ENCODE measurements around the gene TRAF2. TPM values are rescaled to one million over a fixed set of nuclear protein-coding genes. Genes with fewer than 3 reads are reported as not detected.
"Not testable (repeated sequence)": the region's sequence is repeated elsewhere in the genome, so short reads cannot be mapped to it uniquely, and the experiment has no call there.

Gene TRAF2
- polyA plus RNA-seq (2012; ENCODE audit: missing spikeins), result 14.3 TPM

- TF ChIP-seq POLR2AphosphoS5 (IDR thresholded peaks at IDR 0.05; ENCODE audit: low read depth, low read length) (peak; percentile 87), POLR2A (IDR thresholded peaks at IDR 0.05; ENCODE audit: low read depth, low read length) (peak; percentile 92), TAF1 (IDR thresholded peaks at IDR 0.05; ENCODE audit: borderline replicate concordance, low read depth, low read length) (peak; percentile 54; the same call in 1 of the 2 replicates)
- peak; percentile 94 for FAIRE-seq
- peak; percentile 100 for DNase-seq (ENCODE audit: insufficient read length)
Observed at GRCh38 chr9:136885950-136886578, at the start of gene TRAF2. TRAF2 (plus strand) TSS chr9:136886516; CDS start chr9:136898741, 12,225 bp downstream.

GRCh38 chr9:136837146-136837855, 49.0 kb upstream of the TRAF2 start:
- no peak for TF ChIP-seq POLR2AphosphoS5 (IDR thresholded peaks at IDR 0.05; ENCODE audit: low read depth, low read length)
- no peak for TF ChIP-seq TAF1 (IDR thresholded peaks at IDR 0.05; ENCODE audit: borderline replicate concordance, low read depth, low read length)
- no peak for TF ChIP-seq POLR2A (IDR thresholded peaks at IDR 0.05; ENCODE audit: low read depth, low read length)
- FAIRE-seq, result no peak
- no peak for DNase-seq (ENCODE audit: insufficient read length)

DNA sequence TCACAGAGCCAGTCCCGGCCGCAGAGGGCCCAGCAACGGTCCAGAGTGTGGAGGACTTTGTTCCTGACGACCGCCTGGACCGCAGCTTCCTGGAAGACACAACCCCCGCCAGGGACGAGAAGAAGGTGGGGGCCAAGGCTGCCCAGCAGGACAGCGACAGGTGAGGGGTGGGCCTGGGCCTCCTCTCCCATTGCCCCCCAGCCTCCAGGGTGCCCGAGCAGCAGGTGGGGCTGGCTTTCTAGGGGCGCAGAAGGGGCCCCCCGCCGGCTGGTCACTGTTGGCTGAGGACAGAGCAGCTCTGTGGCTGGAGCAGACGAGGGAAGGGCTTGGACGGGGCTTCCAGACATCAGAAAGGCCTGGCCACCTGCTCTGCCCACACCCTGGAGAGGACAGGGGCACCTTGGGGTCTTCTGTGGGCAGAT, 48.4 kb upstream of the TRAF2 start:
- not testable (repeated sequence) for FAIRE-seq

DNA sequence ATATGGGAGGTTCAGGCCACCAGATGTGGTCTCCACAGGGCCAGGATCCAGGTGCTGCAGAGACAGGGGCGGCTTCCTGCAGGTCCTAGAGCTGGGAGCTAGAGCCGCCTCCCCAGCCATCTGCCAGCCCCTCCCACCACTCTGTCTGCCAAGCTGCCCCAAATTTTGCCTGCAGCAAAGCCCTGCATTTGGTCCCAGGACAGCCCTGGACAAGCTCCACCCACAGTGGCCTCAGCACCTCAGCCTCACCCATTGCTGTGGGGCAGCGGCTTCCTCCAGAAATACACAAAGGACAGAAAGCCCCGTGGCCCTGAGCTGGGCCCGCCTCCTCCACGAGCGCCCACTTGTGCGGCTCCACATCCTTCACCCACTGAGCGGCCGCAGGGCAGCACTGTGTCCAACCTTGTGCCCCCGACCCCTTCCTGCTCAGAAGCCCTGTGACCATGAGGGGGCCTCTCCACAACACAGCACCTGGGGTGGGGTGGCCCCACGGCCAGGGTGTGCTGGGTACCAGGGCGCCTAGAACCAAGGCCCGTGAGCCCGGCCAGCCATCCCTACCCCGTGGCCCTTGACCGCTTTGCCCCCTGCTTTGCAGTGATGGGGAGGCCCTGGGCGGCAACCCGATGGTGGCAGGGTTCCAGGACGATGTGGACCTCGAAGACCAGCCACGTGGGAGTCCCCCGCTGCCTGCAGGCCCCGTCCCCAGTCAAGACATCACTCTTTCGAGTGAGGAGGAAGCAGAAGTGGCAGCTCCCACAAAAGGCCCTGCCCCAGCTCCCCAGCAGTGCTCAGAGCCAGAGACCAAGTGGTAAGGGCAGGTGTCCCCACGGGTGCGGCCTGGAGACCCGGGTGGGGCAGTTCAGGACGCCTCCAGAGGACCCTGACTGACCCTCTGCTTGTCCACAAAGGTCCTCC, 47.7 kb upstream of the TRAF2 start:
- DNase-seq (ENCODE audit: insufficient read length), result no peak
- TF ChIP-seq POLR2A (IDR thresholded peaks at IDR 0.05; ENCODE audit: low read depth, low read length), result no peak
- no peak for TF ChIP-seq TAF1 (IDR thresholded peaks at IDR 0.05; ENCODE audit: borderline replicate concordance, low read depth, low read length)
- no peak for TF ChIP-seq POLR2AphosphoS5 (IDR thresholded peaks at IDR 0.05; ENCODE audit: low read depth, low read length)
- FAIRE-seq, result no peak

More for the DNA sequence above, 48.4 kb upstream of the TRAF2 start:
- not testable (repeated sequence) for DNase-seq (ENCODE audit: insufficient read length)

DNA sequence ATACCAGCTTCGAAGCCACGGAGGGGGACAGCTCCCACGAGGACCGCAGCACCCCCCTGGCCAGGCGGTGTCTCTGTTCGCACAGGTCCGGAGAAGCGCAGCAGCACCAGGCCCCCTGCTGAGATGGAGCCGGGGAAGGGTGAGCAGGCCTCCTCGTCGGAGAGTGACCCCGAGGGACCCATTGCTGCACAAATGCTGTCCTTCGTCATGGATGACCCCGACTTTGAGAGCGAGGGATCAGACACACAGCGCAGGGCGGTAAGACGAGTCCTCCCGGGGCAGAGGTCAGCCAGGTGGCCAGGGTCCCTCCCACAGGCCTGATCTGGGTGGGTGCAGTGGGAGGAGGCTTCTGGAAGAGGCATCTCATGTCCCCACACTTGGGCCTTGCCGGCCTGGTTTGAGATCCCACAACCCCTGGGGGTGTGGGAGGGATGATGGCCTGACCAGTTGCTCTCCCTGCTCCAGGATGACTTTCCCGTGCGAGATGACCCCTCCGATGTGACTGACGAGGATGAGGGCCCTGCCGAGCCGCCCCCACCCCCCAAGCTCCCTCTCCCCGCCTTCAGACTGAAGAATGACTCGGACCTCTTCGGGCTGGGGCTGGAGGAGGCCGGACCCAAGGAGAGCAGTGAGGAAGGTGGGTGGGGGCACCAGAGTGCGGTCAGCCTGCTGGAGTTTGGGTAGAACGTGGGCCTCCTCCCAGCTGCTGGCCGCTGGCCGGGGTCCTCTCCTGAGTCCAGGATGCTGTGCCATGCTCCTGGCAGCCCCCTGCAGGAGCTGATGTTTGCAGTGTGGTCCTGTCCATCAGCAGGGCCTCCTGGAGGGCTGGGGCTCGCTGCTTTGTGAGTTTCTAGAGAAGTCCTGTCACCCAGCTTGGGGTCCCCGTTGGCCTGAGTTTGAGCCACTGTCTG, 46.8 kb upstream of the TRAF2 start:
- DNase-seq (ENCODE audit: insufficient read length) (no peak), FAIRE-seq (no peak)
- no peak for TF ChIP-seq POLR2AphosphoS5 (IDR thresholded peaks at IDR 0.05; ENCODE audit: low read depth, low read length)
- no peak for TF ChIP-seq TAF1 (IDR thresholded peaks at IDR 0.05; ENCODE audit: borderline replicate concordance, low read depth, low read length)
- no peak for TF ChIP-seq POLR2A (IDR thresholded peaks at IDR 0.05; ENCODE audit: low read depth, low read length)

GRCh38 chr9:136840140-136840876, 46.0 kb upstream of the TRAF2 start:
- DNase-seq (ENCODE audit: insufficient read length) (no peak), FAIRE-seq (no peak)
- TF ChIP-seq POLR2A (IDR thresholded peaks at IDR 0.05; ENCODE audit: low read depth, low read length), result no peak

DNA sequence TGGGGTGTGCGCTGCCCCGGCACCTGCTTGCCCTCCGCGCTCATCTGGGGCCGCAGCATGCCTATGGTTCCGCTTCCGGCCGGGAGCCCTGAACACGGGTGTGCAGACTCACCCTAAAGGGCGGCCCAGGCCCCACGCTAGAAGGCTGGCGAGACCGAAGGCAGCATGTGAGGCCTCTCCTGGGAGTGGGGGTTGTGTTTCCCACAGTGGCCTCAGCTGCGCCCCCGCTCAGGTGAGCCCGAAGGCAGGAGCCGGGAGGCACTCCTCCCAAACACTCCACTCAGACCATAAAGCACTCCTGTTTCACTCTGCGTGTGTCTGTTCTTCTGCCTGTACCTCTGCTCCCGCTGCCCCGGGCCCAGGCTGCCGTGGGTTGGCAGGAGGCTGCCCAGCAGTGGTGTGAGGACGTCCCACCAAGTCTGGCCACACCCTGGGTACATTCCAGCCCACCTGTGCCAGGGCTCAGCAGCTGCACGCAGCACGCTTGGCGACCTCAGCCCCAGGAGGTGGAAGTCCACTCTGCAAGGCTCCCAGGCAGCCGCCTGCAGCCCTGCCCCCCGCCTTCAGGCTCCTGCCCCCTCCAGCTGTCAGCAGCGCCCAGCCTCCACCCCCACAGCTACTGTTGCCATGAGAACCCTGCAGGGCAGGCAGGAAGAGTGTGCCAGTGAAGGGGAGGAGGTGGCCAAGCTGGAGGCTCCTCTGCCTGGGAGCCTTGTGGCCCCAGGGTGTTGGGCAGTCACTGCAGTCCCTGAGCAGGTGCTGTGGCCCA, 45.3 kb upstream of the TRAF2 start:
- FAIRE-seq (no peak), DNase-seq (ENCODE audit: insufficient read length) (no peak)
- TF ChIP-seq TAF1 (IDR thresholded peaks at IDR 0.05; ENCODE audit: borderline replicate concordance, low read depth, low read length) (no peak), POLR2A (IDR thresholded peaks at IDR 0.05; ENCODE audit: low read depth, low read length) (no peak), POLR2AphosphoS5 (IDR thresholded peaks at IDR 0.05; ENCODE audit: low read depth, low read length) (no peak)

GRCh38 chr9:136841646-136842379, 44.5 kb upstream of the TRAF2 start:
- not testable (repeated sequence) for DNase-seq (ENCODE audit: insufficient read length)
- FAIRE-seq, result peak; percentile 14

GRCh38 chr9:136842380-136842948, 43.9 kb upstream of the TRAF2 start, which contains the start of gene AJM1:
AJM1 (plus strand) TSS chr9:136842478; CDS start chr9:136844415, 1,937 bp downstream.
- peak; percentile 98 for FAIRE-seq
- DNase-seq (ENCODE audit: insufficient read length), result peak; percentile 90

DNA sequence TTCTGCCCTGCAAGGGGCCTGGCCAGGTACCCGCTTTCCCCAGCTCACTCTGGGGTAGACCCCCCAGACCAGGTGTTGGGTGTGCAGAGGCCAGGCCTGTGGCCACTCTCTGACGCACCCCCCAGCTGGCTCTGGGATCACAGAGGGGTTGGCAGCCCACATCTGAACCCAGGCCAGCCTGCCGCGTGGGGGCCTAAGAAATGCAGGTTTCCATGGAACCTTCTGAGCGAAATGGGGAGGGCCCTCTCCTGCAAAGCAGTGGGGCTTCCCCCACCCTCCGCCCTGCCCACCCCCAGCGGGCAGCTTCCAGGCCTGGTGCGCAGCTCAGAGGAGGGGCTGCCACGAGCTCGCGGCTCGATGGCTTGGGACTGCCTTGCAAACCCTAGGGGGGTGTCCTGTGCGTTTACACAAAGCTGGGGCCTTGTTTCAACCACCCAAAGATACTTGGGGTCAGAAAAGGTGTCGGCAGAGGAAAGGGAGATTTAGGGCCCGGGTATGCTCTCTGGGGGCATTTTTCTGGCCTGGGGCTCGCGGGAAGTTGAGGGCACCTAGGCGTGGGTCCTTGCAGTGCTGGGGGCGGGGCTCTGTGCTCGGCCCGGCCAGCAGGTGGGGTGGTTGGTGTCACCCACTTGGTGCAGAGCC, 43.0 kb upstream of the TRAF2 start:
- DNase-seq (ENCODE audit: insufficient read length), result not testable (repeated sequence)
- peak; percentile 86 for FAIRE-seq

DNA sequence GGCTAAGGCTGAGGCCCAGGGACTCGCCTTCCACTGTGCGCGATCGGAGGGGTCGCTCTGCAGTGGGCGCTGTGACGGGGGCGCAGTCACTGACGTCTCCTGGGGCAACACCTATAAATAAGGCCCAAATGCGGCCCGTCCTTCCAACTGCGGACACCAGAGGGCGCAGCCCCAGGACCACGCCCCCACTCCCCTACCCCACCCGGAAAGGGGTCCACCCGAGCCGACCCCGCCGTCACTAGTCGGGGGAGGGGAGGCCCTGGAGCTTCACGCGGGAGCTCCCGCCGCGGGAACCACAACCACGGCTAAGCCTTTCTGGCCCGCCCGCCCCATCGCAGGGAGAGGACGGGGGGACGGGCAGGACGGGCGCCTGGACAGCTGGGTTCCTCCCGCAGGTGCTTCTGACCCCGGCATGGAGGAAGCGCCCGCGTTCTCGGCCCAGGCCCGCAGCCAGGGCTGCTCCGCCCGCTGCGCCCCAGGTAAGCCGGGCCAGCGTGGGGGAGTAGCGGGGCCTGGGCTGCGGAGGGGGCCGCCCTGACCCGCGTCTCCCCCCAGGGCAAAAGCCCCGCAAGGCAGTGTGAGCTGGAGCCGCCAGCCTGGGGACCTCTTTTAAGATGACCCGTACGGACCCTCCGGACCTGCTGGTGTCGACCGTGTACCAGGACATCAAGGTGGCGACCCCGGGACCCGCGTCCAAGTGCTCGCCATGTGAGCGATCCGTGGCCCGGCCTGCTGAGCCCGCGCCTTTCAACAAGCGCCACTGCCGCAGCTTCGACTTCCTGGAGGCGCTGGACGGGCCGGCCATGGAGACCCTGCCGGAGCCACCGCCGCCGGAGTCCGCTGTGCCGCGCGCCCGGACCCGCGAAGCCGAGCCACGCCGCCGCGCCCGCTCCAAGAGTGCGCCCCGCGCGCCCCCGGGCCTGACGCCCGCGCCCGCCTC, 42.2 kb upstream of the TRAF2 start:
- not testable (repeated sequence) for DNase-seq (ENCODE audit: insufficient read length); FAIRE-seq

Data from GM12892 (cell line).